Nephron progenitor cell (in vitro differentiated cells): ENCODE data around the gene TAS2R4.
"Not testable (repeated sequence)": the region's sequence is repeated elsewhere in the genome, so short reads cannot be mapped to it uniquely, and the experiment has no call there.

Experiments used
- DNase-seq: peaks from one replicate; pipeline ENCODE4 v3.0.0; 2021
- H3K27ac Mint-ChIP-seq: 2 replicates; pipeline ENCODE4 v1.8.0; 2021; ENCODE audit warnings: mild to moderate bottlenecking, moderate library complexity, mixed read lengths
- H3K27me3 Mint-ChIP-seq: 2 replicates; pipeline ENCODE4 v1.8.0; 2021; ENCODE audit warnings: mild to moderate bottlenecking, low read depth, mixed read lengths; ENCODE audit not compliant: poor library complexity
- H3K36me3 Mint-ChIP-seq: 2 replicates; pipeline ENCODE4 v1.8.0; 2021; ENCODE audit warnings: low read depth, mixed read lengths
- H3K4me1 Mint-ChIP-seq: 2 replicates; pipeline ENCODE4 v1.8.0; 2021; ENCODE audit warnings: mixed read lengths
- H3K4me3 Mint-ChIP-seq: 2 replicates; pipeline ENCODE4 v1.8.0; 2021; ENCODE audit warnings: mild to moderate bottlenecking, moderate library complexity, mixed read lengths
- H3K9me3 Mint-ChIP-seq: 2 replicates; pipeline ENCODE4 v1.8.0; 2021; ENCODE audit warnings: mild to moderate bottlenecking, moderate library complexity, mixed read lengths
- CTCF ChIP-seq: fragments of 200-600 bp; sonication (generic); IDR thresholded peaks from 2 replicates; pipeline ENCODE4 v1.5.0; 2021; ENCODE audit warnings: antibody characterized with exemption

The TAS2R4 gene

GRCh38 chr7:141789917-141790316, 13.4 kb downstream of the TAS2R4 start, which contains the start of gene TAS2R5:
TAS2R5 (plus strand) TSS chr7:141790217; CDS start chr7:141790362, 145 bp downstream.
- H3K27me3 Mint-ChIP-seq = no peaks in the 10 kb centered on the region
- no peak within 1 kb of the TSS for H3K27ac Mint-ChIP-seq
- H3K4me1 Mint-ChIP-seq = no peaks in the 10 kb centered on the region
- peaks cover 48% of the 10 kb centered on the region for H3K36me3 Mint-ChIP-seq
- no peak for DNase-seq
- H3K4me3 Mint-ChIP-seq = no peak within 1 kb of the TSS
- no peaks in the 10 kb centered on the region for H3K9me3 Mint-ChIP-seq
- TF ChIP-seq CTCF = no peak

GRCh38 chr7:141792526-141792925, 16.1 kb downstream of the TAS2R4 start:
- no peak overlapping the region for H3K4me3 Mint-ChIP-seq
- H3K27ac Mint-ChIP-seq = no peak overlapping the region
- DNase-seq = no peak
- H3K9me3 Mint-ChIP-seq = no peaks in the 10 kb centered on the region
- H3K36me3 Mint-ChIP-seq = peaks cover 54% of the 10 kb centered on the region
- no peaks in the 10 kb centered on the region for H3K4me1 Mint-ChIP-seq
- no peak for TF ChIP-seq CTCF
- no peaks in the 10 kb centered on the region for H3K27me3 Mint-ChIP-seq

- H3K36me3 Mint-ChIP-seq = peaks cover 59% of the 10 kb centered on the region
- TF ChIP-seq CTCF = no peak
- DNase-seq = no peak
- H3K4me3 Mint-ChIP-seq = no peak overlapping the region
- peaks cover 62% of the 10 kb centered on the region for H3K9me3 Mint-ChIP-seq
- no peak overlapping the region for H3K27ac Mint-ChIP-seq
- H3K27me3 Mint-ChIP-seq = no peaks in the 10 kb centered on the region
- no peaks in the 10 kb centered on the region for H3K4me1 Mint-ChIP-seq
Observed at GRCh38 chr7:141820067-141820466, 43.6 kb downstream of the TAS2R4 start.

- Mint-ChIP-seq H3K9me3 (peaks cover 62% of the 10 kb centered on the region), H3K36me3 (peaks cover 61% of the 10 kb centered on the region)
- not testable (repeated sequence) for H3K4me3 Mint-ChIP-seq, DNase-seq, H3K27me3 Mint-ChIP-seq, H3K27ac Mint-ChIP-seq, H3K4me1 Mint-ChIP-seq
Observed at GRCh38 chr7:141822432-141822831, 46.0 kb downstream of the TAS2R4 start.
